Measurements from ENCODE around the gene IFNAR1.

The IFNAR1 gene

GRCh38 chr21:33313611-33314010 lies 11.2 kb upstream of the IFNAR1 start:
- DNase-seq (ENCODE audit: low read depth in 1 of 2, low spot score in 1 of 2): no peak
- no peak for TF ChIP-seq REST (IDR thresholded peaks at IDR 0.05; ENCODE audit: insufficient replicate concordance, low read depth)
- TF ChIP-seq GABPA (IDR thresholded peaks at IDR 0.05; ENCODE audit: low read depth): no peak
- no peak for TF ChIP-seq CTCF (IDR thresholded peaks at IDR 0.05; ENCODE audit: insufficient read depth, low read length)
- no peak for TF ChIP-seq SPI1 (IDR thresholded peaks at IDR 0.05; ENCODE audit: borderline replicate concordance, low read depth)
- no peak for TF ChIP-seq POLR2AphosphoS5 (IDR thresholded peaks at IDR 0.05; ENCODE audit: low read depth)
- Histone ChIP-seq H3K4me3 (replicated peaks; ENCODE audit: insufficient read depth, low read length) (no peak overlapping the region), H3K27me3 (ENCODE audit: insufficient read depth, poor library complexity, severe bottlenecking) (no peaks in the 10 kb centered on the region), H3K27ac (replicated peaks) (no peak overlapping the region)

- H3K4me3 ChIP-seq (replicated peaks; ENCODE audit: insufficient read depth, low read length): no peak overlapping the region
- no peak for TF ChIP-seq POLR2AphosphoS5 (IDR thresholded peaks at IDR 0.05; ENCODE audit: low read depth)
- TF ChIP-seq GABPA (IDR thresholded peaks at IDR 0.05; ENCODE audit: low read depth): no peak
- TF ChIP-seq SPI1 (IDR thresholded peaks at IDR 0.05; ENCODE audit: borderline replicate concordance, low read depth): no peak
- no peak for TF ChIP-seq REST (IDR thresholded peaks at IDR 0.05; ENCODE audit: insufficient replicate concordance, low read depth)
- no peak for TF ChIP-seq CTCF (IDR thresholded peaks at IDR 0.05; ENCODE audit: insufficient read depth, low read length)
- H3K27me3 ChIP-seq (ENCODE audit: insufficient read depth, poor library complexity, severe bottlenecking): no peaks in the 10 kb centered on the region
- no peak overlapping the region for H3K27ac ChIP-seq (replicated peaks)
- DNase-seq (ENCODE audit: low read depth in 1 of 2, low spot score in 1 of 2): no peak
Observed at GRCh38 chr21:33314111-33314510, 10.7 kb upstream of the IFNAR1 start.

- Histone ChIP-seq H3K27me3 (ENCODE audit: insufficient read depth, poor library complexity, severe bottlenecking) (no peaks in the 10 kb centered on the region), H3K4me3 (replicated peaks; ENCODE audit: insufficient read depth, low read length) (no peak overlapping the region), H3K27ac (replicated peaks) (no peak overlapping the region)
- TF ChIP-seq REST (IDR thresholded peaks at IDR 0.05; ENCODE audit: insufficient replicate concordance, low read depth) (no peak), SPI1 (IDR thresholded peaks at IDR 0.05; ENCODE audit: borderline replicate concordance, low read depth) (no peak)
- DNase-seq (ENCODE audit: low read depth in 1 of 2, low spot score in 1 of 2): no peak
Observed at GRCh38 chr21:33315946-33316710, 8.6 kb upstream of the IFNAR1 start.

Data from HL-60 (cell line).